Stimulated activated CD8-positive, alpha-beta memory T cell treated with anti-CD3 and anti-CD28 coated beads, Interleukin-15, amount 100 ng/mL, for 4 hours (primary cell): Measurements from ENCODE around the gene SP3.

ENCODE experiments used
- DNase-seq, 2 donors: peaks; one replicate each; pipeline ENCODE4 v3.0.0-alpha.2; 2020; ENCODE audit warnings: low read depth in 2 of 2

Gene SP3

GRCh38 chr2:173943738-173944137 lies 21.4 kb downstream of the SP3 start:
- DNase-seq, result no peak

- DNase-seq, result no peak
Observed at GRCh38 chr2:173942861-173943523, 22.2 kb downstream of the SP3 start.

GRCh38 chr2:173941567-173941966 lies 23.6 kb downstream of the SP3 start:
- DNase-seq, result no peak

GRCh38 chr2:173940208-173941020 lies 24.8 kb downstream of the SP3 start:
- no peak for DNase-seq

GRCh38 chr2:173938700-173939384 lies 26.3 kb downstream of the SP3 start:
- no peak for DNase-seq

GRCh38 chr2:173935305-173935704 lies 29.9 kb downstream of the SP3 start:
- no peak for DNase-seq

GRCh38 chr2:173934895-173935294 lies 30.3 kb downstream of the SP3 start:
- DNase-seq, result no peak

GRCh38 chr2:173931751-173932150 lies 33.4 kb downstream of the SP3 start:
- no peak for DNase-seq

GRCh38 chr2:173929441-173929840 lies 35.7 kb downstream of the SP3 start:
- DNase-seq, result no peak

- DNase-seq, result no peak
Observed at GRCh38 chr2:173926875-173927274, 38.3 kb downstream of the SP3 start.

GRCh38 chr2:173924285-173924684 lies 40.9 kb downstream of the SP3 start:
- no peak for DNase-seq

- no peak for DNase-seq
Observed at GRCh38 chr2:173922760-173923159, 42.4 kb downstream of the SP3 start.

- no peak for DNase-seq
Observed at GRCh38 chr2:173922068-173922467, 43.1 kb downstream of the SP3 start.

- no peak for DNase-seq
Observed at GRCh38 chr2:173914055-173914927, 50.9 kb downstream of the SP3 start.

GRCh38 chr2:173909846-173910245 lies 55.3 kb downstream of the SP3 start:
- no peak for DNase-seq

- no peak for DNase-seq
Observed at GRCh38 chr2:173906626-173907025, 58.5 kb downstream of the SP3 start.

- DNase-seq, result no peak
Observed at GRCh38 chr2:173903601-173904394, 61.4 kb downstream of the SP3 start.

GRCh38 chr2:173898996-173899395 lies 66.2 kb downstream of the SP3 start:
- no peak for DNase-seq

GRCh38 chr2:173898178-173898668 lies 67.0 kb downstream of the SP3 start:
- DNase-seq, result no peak

- DNase-seq, result no peak
Observed at GRCh38 chr2:173896755-173897154, 68.4 kb downstream of the SP3 start.

- DNase-seq, result no peak
Observed at GRCh38 chr2:173892341-173892740, 72.8 kb downstream of the SP3 start.
